PC-9 (cell line): ENCODE data around the gene GLMN.

Experiments used
- EZH2 ChIP-seq: fragments of 200-600 bp; sonication (generic); IDR thresholded peaks from 2 replicates; pipeline ENCODE4 v1.8.0; 2017; ENCODE audit warnings: antibody characterized with exemption, low read depth
- TF ChIP-seq, protein P1 (sequence below): fragments of 200-600 bp; sonication (generic); conservative IDR thresholded peaks from 2 replicates; pipeline ENCODE4 v1.6.1; 2017; ENCODE audit warnings: mixed run types, antibody characterized with exemption, mild to moderate bottlenecking, moderate library complexity

DNA sequence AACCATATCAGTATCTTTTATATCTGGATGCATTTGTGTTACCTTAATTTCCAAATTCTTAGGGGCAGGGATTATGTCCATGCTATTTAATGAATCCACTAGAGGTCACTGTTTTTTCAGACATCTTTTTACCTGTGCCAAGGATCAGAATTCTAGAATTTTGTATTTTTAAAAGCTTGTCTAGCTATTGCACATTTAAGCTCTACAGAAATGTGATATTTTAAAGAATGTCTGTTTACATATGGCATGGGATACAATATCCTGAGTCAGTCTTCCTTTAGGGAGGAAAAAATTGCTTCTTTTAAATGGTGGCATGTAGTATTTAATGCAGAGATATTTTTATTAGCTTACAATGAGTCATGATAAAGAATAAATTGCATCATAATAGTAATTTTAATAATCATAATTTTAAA is 11.4 kb upstream of the GLMN start:
- TF ChIP-seq, protein P1, sequence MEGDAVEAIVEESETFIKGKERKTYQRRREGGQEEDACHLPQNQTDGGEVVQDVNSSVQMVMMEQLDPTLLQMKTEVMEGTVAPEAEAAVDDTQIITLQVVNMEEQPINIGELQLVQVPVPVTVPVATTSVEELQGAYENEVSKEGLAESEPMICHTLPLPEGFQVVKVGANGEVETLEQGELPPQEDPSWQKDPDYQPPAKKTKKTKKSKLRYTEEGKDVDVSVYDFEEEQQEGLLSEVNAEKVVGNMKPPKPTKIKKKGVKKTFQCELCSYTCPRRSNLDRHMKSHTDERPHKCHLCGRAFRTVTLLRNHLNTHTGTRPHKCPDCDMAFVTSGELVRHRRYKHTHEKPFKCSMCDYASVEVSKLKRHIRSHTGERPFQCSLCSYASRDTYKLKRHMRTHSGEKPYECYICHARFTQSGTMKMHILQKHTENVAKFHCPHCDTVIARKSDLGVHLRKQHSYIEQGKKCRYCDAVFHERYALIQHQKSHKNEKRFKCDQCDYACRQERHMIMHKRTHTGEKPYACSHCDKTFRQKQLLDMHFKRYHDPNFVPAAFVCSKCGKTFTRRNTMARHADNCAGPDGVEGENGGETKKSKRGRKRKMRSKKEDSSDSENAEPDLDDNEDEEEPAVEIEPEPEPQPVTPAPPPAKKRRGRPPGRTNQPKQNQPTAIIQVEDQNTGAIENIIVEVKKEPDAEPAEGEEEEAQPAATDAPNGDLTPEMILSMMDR, result peak; percentile 92
- TF ChIP-seq EZH2, result no peak
